ENCODE data around the gene PPP3CA. TPM values are rescaled to one million over a fixed set of nuclear protein-coding genes. Genes with fewer than 3 reads are reported as not detected.

Gene PPP3CA
- total RNA-seq, 1 experiment from 2014 or later, result 133 TPM

DNA sequence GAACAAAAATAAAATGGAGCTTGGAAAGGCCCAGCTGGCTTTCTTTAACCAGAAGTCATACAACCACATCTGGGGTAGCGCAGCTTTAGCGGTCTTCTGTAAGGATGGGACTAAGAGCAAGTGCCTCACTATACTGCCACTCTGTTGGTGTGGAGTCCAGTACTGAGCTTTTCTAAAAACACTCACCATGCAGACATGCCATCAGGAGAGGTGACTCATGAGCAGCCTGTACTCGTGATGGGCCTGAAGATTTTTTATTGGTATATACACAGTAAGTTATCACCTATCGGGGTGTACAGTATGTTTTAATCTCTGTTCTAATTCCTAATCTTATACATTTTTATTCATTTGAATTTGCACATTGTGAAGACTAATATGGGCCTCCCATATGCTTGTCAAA is 9.6 kb downstream of the PPP3CA start:
- no peak overlapping the region for H2AFZ ChIP-seq (ENCODE audit: low read depth, low read length, poor library complexity, severe bottlenecking)
- intact Hi-C loops (cut with micrococcal nuclease), result no loop called here
- peaks cover 100% of the 10 kb centered on the region for H3K79me2 ChIP-seq (ENCODE audit: insufficient read depth, low read length)
- peaks cover 0 to 15% of the 10 kb centered on the region in 2 experiments; a peak in 2 of 4 replicates for H3K4me1 ChIP-seq (ENCODE audit: control insufficient read depth in 1 of 2, insufficient read depth in 2 of 2, low read length in 2 of 2)
- ChIA-PET RAD21 (ENCODE audit: low non-redundant PET in 1 of 2, low total read pairs in 2 of 2, uncharacterized antibody in 2 of 2, unreplicated experiment in 2 of 2) (no interaction called here), POLR2A (no interaction called here), CTCF (no interaction called here)
- no TSS peak for BruUV-seq (replicated peaks)
- no peak overlapping the region for H3K9ac ChIP-seq (ENCODE audit: low read length)
- H3K4me3 ChIP-seq (replicated peaks in 1 of 2; ENCODE audit: low read depth in 1 of 2, low read length in 2 of 2), result no peak overlapping the region
- TF ChIP-seq POLR2A (IDR thresholded peaks at IDR 0.05; ENCODE audit: borderline replicate concordance, extremely low read depth, insufficient read depth, insufficient read length), result no peak
- no peak for TF ChIP-seq EZH2 (IDR thresholded peaks at IDR 0.05)
- TF ChIP-seq FOSL1 (IDR thresholded peaks at IDR 0.05; ENCODE audit: low read depth), result 0 out of 2 replicates have a peak, but pooled peaks have one; percentile 20
- peak; percentile 61 for ATAC-seq
- no peaks in the 10 kb centered on the region for H3K27me3 ChIP-seq (ENCODE audit: insufficient read depth, low read length)
- H3K4me2 ChIP-seq (ENCODE audit: low read length), result no peak overlapping the region
- H4K20me1 ChIP-seq (ENCODE audit: insufficient read depth), result peaks cover 3% of the 10 kb centered on the region; the same call in 1 of the 2 replicates
- no peak overlapping the region for H3K27ac ChIP-seq (ENCODE audit: low read depth, low read length)
- DNase-seq (ENCODE audit: low read depth, low spot score), result no peak
- H3K36me3 ChIP-seq (ENCODE audit: control insufficient read depth in 1 of 2, insufficient read depth in 2 of 2, low read length in 2 of 2), result peaks cover 10 to 13% of the 10 kb centered on the region in 2 experiments; a peak in 3 of 4 replicates
- no peaks in the 10 kb centered on the region for H3K9me2 ChIP-seq (ENCODE audit: insufficient read depth)
- no peaks in the 10 kb centered on the region for H3K9me3 ChIP-seq (ENCODE audit: control insufficient read depth in 1 of 2, insufficient read depth in 1 of 2, low read depth in 1 of 2, low read length in 2 of 2)

DNA sequence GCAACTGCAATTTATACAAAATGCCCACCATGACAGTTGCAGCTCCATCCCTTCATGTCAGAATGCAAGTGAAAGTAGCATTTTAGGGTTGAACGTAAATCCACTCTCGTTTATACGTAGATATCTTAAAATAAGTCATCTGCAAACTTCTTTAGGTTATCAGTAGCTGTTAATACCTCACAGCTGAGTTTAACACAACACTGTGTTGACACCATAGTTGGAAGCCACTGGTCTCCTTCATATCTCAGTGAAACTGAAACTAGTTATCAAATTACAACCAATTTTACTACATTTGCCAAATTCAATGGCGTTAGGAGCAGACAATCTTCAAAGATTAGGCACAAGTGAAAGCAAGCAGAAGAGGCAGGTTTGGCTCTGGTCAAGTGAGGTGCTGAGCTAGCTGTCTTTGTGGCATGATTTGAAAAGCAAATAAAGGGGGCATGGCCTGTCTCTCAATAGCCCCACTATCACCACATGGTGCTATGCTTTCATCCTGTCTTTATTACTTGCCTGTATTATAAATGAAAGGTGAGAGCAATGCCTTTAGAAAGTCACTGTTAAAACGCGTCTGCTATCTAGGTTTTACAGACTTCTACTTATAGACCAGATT is 12.3 kb downstream of the PPP3CA start:
- Histone ChIP-seq H3K4me2 (ENCODE audit: low read length) (no peak overlapping the region), H3K4me3 (replicated peaks in 1 of 2; ENCODE audit: low read depth in 1 of 2, low read length in 2 of 2) (no peak overlapping the region), H3K9me3 (ENCODE audit: control insufficient read depth in 1 of 2, insufficient read depth in 1 of 2, low read depth in 1 of 2, low read length in 2 of 2) (no peaks in the 10 kb centered on the region), H3K4me1 (ENCODE audit: control insufficient read depth in 1 of 2, insufficient read depth in 2 of 2, low read length in 2 of 2) (peaks cover 0 to 17% of the 10 kb centered on the region in 2 experiments; a peak in 2 of 4 replicates), H2AFZ (ENCODE audit: low read depth, low read length, poor library complexity, severe bottlenecking) (no peak overlapping the region), H3K9ac (ENCODE audit: low read length) (no peak overlapping the region), H3K27ac (ENCODE audit: low read depth, low read length) (no peak overlapping the region), H3K36me3 (ENCODE audit: control insufficient read depth in 1 of 2, insufficient read depth in 2 of 2, low read length in 2 of 2) (peaks cover 0 to 7% of the 10 kb centered on the region in 2 experiments; a peak in 2 of 4 replicates), H3K9me2 (ENCODE audit: insufficient read depth) (no peaks in the 10 kb centered on the region), H3K79me2 (ENCODE audit: insufficient read depth, low read length) (peaks cover 100% of the 10 kb centered on the region), H3K27me3 (ENCODE audit: insufficient read depth, low read length) (no peaks in the 10 kb centered on the region), H4K20me1 (ENCODE audit: insufficient read depth) (peaks cover 3% of the 10 kb centered on the region; the same call in 1 of the 2 replicates)
- ChIA-PET RAD21 (ENCODE audit: low non-redundant PET in 1 of 2, low total read pairs in 2 of 2, uncharacterized antibody in 2 of 2, unreplicated experiment in 2 of 2) (no interaction called here), POLR2A (interaction anchor here (1.2 kb wide), 1 partner anchor 12 kb away, joined by 3 read pairs; the partner anchor contains the start of gene PPP3CA), CTCF (no interaction called here)
- no peak for TF ChIP-seq ZFX (IDR thresholded peaks at IDR 0.05)
- intact Hi-C loops (cut with micrococcal nuclease), result no loop called here
- ATAC-seq, result no peak
- DNase-seq (ENCODE audit: low read depth, low spot score), result no peak
- no TSS peak for BruUV-seq (replicated peaks)

Measured in HCT116 (cell line).